Adrenal gland (tissue), 12 donors: ENCODE results near the gene CDKAL1. TPM values are rescaled to one million over a fixed set of nuclear protein-coding genes. Genes with fewer than 3 reads are reported as not detected.

Experiments used
- DNase-seq, 7 donors: peaks; one replicate each; pipeline ENCODE4 v3.0.0-alpha.2; 2019 to 2020
- H3K27ac ChIP-seq, 5 donors: fragments of 200-600 bp; sonication (generic) in 4 of 5; 1 replicate in 3 of 5; 2 replicates in 2 of 5; pipeline versions ENCODE4 v1.5.1 to v1.8.0; 2016 to 2020; ENCODE audit warnings: mild to moderate bottlenecking in 1 of 5
- H3K27me3 ChIP-seq: fragments of 200-600 bp; 2 replicates; pipeline ENCODE4 v1.8.0; 2021
- H3K36me3 ChIP-seq, 2 donors: fragments of 200-600 bp; replicated peaks in 1 of 2; 1 replicate in 1 of 2; 2 replicates in 1 of 2; pipeline versions ENCODE4 v1.5.1 to v1.8.0; 2018 to 2022
- H3K4me1 ChIP-seq, 2 donors: fragments of 200-600 bp; replicated peaks in 1 of 2; 1 replicate in 1 of 2; 2 replicates in 1 of 2; pipeline versions ENCODE4 v1.5.1 to v1.8.0; 2018 to 2021
- H3K4me3 ChIP-seq, 4 donors: fragments of 200-600 bp; sonication (generic) in 3 of 4; one replicate each; pipeline ENCODE4 v1.5.1; 2016 to 2018
- H3K9me3 ChIP-seq, 3 donors: fragments of 200-600 bp; sonication (generic) in 1 of 3; replicated peaks in 1 of 3; 1 replicate in 2 of 3; 2 replicates in 1 of 3; pipeline versions ENCODE4 v1.5.1 to v1.8.0; 2016 to 2021
- CTCF ChIP-seq, 6 experiments: fragments of 450-650 bp in 4 of 6; fragments of 200-600 bp in 2 of 6; sonication (generic) in 1 of 6; IDR thresholded peaks; 1 replicate in 5 of 6; 2 replicates in 1 of 6; pipeline versions ENCODE4 v1.5.1 to v1.8.0; 2016 to 2021; ENCODE audit warnings: antibody characterized with exemption in 6 of 6, mild to moderate bottlenecking in 2 of 6, moderate library complexity in 1 of 6
- POLR2A ChIP-seq, 2 donors: fragments of 450-650 bp; IDR thresholded peaks; one replicate each; pipeline ENCODE4 v1.6.1; 2017; ENCODE audit warnings: antibody characterized with exemption in 2 of 2, mild to moderate bottlenecking in 2 of 2, moderate library complexity in 1 of 2
- WGBS, 4 donors: extraction: QIAGEN DNeasy Blood & Tissue Kit in 2 of 4; methylation state at CpG; one replicate each; pipeline versions ENCODE4 v1.1.5 to v1.1.7; 2013 to 2017; 5-methylcytosine and 5-hydroxymethylcytosine counted together
- intact Hi-C, 2 donors: fragments of 100-400 bp; cut with DNase I; formaldehyde crosslinking; loops; one replicate each; pipeline versions ENCODE4 v1.14.1 to v1.15.0; 2022 to 2023
- polyA plus RNA-seq, 3 donors: library from polyadenylated mRNA; stranded (reverse); fragments of 200-250 nt in 2 of 3; fragments of 350-450 nt in 1 of 3; fragmentation: Illumina TruSeq in 1 of 3; extraction: RNeasy Lipid Tissue Mini Kit (QIAGEN cat#74804) in 1 of 3; gene quantifications; one replicate each; pipeline ENCODE4 v1.2.3, GENCODE V29; 2013 to 2014
- total RNA-seq, 9 donors: library from RNA; depleted of rRNA in 4 of 9; stranded (reverse); fragments of >200 nt in 4 of 9; fragments of 120-200 nt in 1 of 9; fragmentation: NEBNext Ultra II Directional in 1 of 9; extraction: Animal tissue kit (Norgen Biotek cat#: 25700) in 1 of 9; gene quantifications; one replicate each; pipeline versions ENCODE4 v1.1.0 to v1.2.4, GENCODE V29; 2013 to 2023
- donor health status: healthy with polysubstance abuse.
- donor health status: Bipolar disorder and iron deficiency.
- donor health status: DM: yes; HTN: yes; CAD: no.
- donor health status: DM: no; HTN: no; CAD: no.
- donor health status: DM: no; HTN: no; CAD: no.
- donor health status: DM: yes; HTN: yes; CAD: no.

CDKAL1 gene
- total and polyA plus RNA-seq, 12 donors, result 3.9 to 21.1 (median 10.6) TPM

- Histone ChIP-seq H3K36me3 (no peaks in the 10 kb centered on the region), H3K27ac (no peak overlapping the region), H3K4me1 (no peaks in the 10 kb centered on the region), H3K27me3 (no peaks in the 10 kb centered on the region), H3K4me3 (no peak overlapping the region), H3K9me3 (no peaks in the 10 kb centered on the region)
- no peak for TF ChIP-seq CTCF (IDR thresholded peaks at IDR 0.05)
- no peak for TF ChIP-seq POLR2A (IDR thresholded peaks at IDR 0.05)
- DNase-seq, result no peak
- intact Hi-C loops, result no loop called here
- 83 to 96% (median 93%) methylated on average over 4 of the region's 4 CpGs for WGBS, 4 donors
Observed at GRCh38 chr6:20763296-20763695, 229.0 kb downstream of the CDKAL1 start.

GRCh38 chr6:20769631-20770030 is 235.4 kb downstream of the CDKAL1 start:
- 89 to 95% (median 93%) methylated on average over 3 of the region's 3 CpGs for WGBS, 4 donors
- intact Hi-C loops, result no loop called here

GRCh38 chr6:20770773-20771172 is 236.5 kb downstream of the CDKAL1 start:
- Histone ChIP-seq H3K27me3 (no peaks in the 10 kb centered on the region), H3K4me1 (no peaks in the 10 kb centered on the region), H3K4me3 (no peak overlapping the region), H3K27ac (no peak overlapping the region), H3K9me3 (no peaks in the 10 kb centered on the region), H3K36me3 (no peaks in the 10 kb centered on the region)
- no peak for DNase-seq
- intact Hi-C loops, result no loop called here
- TF ChIP-seq POLR2A (IDR thresholded peaks at IDR 0.05), result no peak
- TF ChIP-seq CTCF (IDR thresholded peaks at IDR 0.05), result no peak
- 66 to 92% (median 72%) methylated on average over 1 of the region's 1 CpG for WGBS, 4 donors

More at GRCh38 chr6:20769631-20770030, 235.4 kb downstream of the CDKAL1 start:
- no peak overlapping the region for H3K27ac ChIP-seq
- H3K9me3 ChIP-seq, result no peaks in the 10 kb centered on the region
- H3K4me1 ChIP-seq, result no peaks in the 10 kb centered on the region
- H3K36me3 ChIP-seq, result no peaks in the 10 kb centered on the region
- DNase-seq, result no peak
- no peaks in the 10 kb centered on the region for H3K27me3 ChIP-seq
- TF ChIP-seq POLR2A (IDR thresholded peaks at IDR 0.05), result no peak
- TF ChIP-seq CTCF (IDR thresholded peaks at IDR 0.05), result no peak
- no peak overlapping the region for H3K4me3 ChIP-seq

GRCh38 chr6:20771409-20771808 is 237.2 kb downstream of the CDKAL1 start:
- Histone ChIP-seq H3K4me3 (no peak overlapping the region), H3K9me3 (no peaks in the 10 kb centered on the region), H3K27me3 (no peaks in the 10 kb centered on the region), H3K36me3 (no peaks in the 10 kb centered on the region), H3K4me1 (no peaks in the 10 kb centered on the region), H3K27ac (no peak overlapping the region)
- intact Hi-C loops, result no loop called here
- WGBS, 4 donors, result 74 to 91% (median 86%) methylated on average over 6 of the region's 6 CpGs
- TF ChIP-seq CTCF (IDR thresholded peaks at IDR 0.05), result no peak
- no peak for TF ChIP-seq POLR2A (IDR thresholded peaks at IDR 0.05)
- DNase-seq, result no peak
